ENCODE measurements around the gene RELA. TPM values are rescaled to one million over a fixed set of nuclear protein-coding genes. Genes with fewer than 3 reads are reported as not detected.

The RELA gene
- total and polyA plus RNA-seq, 2 donors (not counting 1 experiment from before 2014, with no cell fraction given): 124 to 154 TPM

DNA sequence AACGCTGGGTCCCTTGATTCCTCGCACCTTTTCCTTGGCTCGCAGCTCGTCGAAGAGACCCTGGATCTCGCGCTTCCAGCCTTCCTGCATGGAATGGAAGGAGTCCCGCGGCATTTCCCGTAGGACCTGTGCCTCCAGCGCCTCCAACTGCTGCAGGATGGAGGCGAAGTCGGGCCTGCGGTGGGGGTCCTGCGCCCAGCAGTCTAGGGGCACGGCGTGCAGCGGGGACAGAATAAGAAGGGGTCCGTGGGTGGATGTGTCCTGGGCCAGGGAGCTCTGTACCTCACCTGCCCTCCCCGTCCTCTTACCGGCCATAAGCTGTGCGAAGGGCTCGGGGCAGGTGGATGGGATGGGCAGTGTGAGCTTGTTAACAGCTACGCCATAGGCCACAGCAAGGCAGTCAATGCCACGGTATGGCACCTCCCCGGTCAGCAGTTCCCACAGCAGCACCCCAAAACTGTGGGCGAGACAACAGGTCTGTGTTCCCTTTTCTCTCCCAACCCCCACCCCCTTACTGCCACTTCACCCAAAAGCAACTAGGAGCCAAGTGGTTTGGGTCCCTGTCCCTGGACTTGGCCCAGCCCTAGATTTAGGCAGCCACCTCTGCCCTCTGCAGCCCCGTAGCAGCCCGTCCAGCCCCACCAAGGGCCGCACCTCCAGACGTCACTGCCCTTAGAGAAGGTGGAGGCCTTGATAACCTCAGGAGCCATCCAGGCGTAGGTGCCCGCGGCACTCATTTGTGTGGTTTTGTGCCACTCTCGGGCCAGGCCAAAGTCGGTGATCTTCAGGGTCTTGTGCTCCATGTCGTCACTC is 54.9 kb downstream of the RELA start:
- 97% methylated on average over 36 of the region's 37 CpGs for WGBS (ENCODE audit: insufficient coverage)
- ChIA-PET CTCF (interaction anchor here (1.2 kb wide), 1 partner anchor 14 kb away, joined by 5 read pairs; no protein-coding TSS in a partner anchor), POLR2A (interaction anchor here (0.7 kb wide), 1 partner anchor 438 kb away, joined by 3 read pairs; no protein-coding TSS in a partner anchor)
- Histone ChIP-seq H3K27ac (ENCODE audit: low read length in 2 of 2) (no peak overlapping the region), H3K4me2 (replicated peaks; ENCODE audit: low read depth, low read length, poor library complexity, severe bottlenecking) (no peak overlapping the region), H3K9ac (ENCODE audit: low read length) (no peak overlapping the region), H2AFZ (ENCODE audit: insufficient read depth, low read depth, low read length, poor library complexity, severe bottlenecking) (no peak overlapping the region), H3K79me2 (ENCODE audit: control insufficient read depth, insufficient read depth, low read length) (peaks cover 32% of the 10 kb centered on the region), H3K27me3 (replicated peaks in 1 of 4; ENCODE audit: control extremely low read depth in 1 of 4, control insufficient read depth in 3 of 4, insufficient read depth in 4 of 4, low read length in 3 of 4) (no peaks in the 10 kb centered on the region), H4K20me1 (ENCODE audit: control insufficient read depth, insufficient read depth, low read length, poor library complexity, severe bottlenecking) (peaks cover 41% of the 10 kb centered on the region), H3K9me3 (ENCODE audit: control extremely low read depth in 1 of 3, control insufficient read depth in 2 of 3, insufficient read depth in 1 of 3, low read length in 2 of 3) (peaks cover 0 to 7% (median 0%) of the 10 kb centered on the region in 3 donors), H3K36me3 (replicated peaks in 1 of 2; ENCODE audit: control extremely low read depth in 1 of 2, control insufficient read depth in 1 of 2, extremely low read depth in 1 of 2, insufficient read depth in 2 of 2, low read length in 1 of 2) (peaks cover 1 to 74% of the 10 kb centered on the region in 2 experiments), H3K4me1 (ENCODE audit: control insufficient read depth in 2 of 2, insufficient read depth in 2 of 2, low read length in 2 of 2) (peaks cover 32 to 34% of the 10 kb centered on the region in 2 donors), H3K4me3 (ENCODE audit: control extremely low read depth in 1 of 5, extremely low read depth in 1 of 5, insufficient read depth in 1 of 5, low read depth in 2 of 5, low read length in 4 of 5) (no peak overlapping the region)
- TF ChIP-seq, protein P1, sequence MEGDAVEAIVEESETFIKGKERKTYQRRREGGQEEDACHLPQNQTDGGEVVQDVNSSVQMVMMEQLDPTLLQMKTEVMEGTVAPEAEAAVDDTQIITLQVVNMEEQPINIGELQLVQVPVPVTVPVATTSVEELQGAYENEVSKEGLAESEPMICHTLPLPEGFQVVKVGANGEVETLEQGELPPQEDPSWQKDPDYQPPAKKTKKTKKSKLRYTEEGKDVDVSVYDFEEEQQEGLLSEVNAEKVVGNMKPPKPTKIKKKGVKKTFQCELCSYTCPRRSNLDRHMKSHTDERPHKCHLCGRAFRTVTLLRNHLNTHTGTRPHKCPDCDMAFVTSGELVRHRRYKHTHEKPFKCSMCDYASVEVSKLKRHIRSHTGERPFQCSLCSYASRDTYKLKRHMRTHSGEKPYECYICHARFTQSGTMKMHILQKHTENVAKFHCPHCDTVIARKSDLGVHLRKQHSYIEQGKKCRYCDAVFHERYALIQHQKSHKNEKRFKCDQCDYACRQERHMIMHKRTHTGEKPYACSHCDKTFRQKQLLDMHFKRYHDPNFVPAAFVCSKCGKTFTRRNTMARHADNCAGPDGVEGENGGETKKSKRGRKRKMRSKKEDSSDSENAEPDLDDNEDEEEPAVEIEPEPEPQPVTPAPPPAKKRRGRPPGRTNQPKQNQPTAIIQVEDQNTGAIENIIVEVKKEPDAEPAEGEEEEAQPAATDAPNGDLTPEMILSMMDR (IDR thresholded peaks at IDR 0.05): no peak
- TF ChIP-seq EZH2 (IDR thresholded peaks at IDR 0.05; ENCODE audit: borderline replicate concordance, insufficient read depth, low read depth, low read length, poor library complexity, severe bottlenecking): no peak
- Mint-ChIP-seq H3K4me1 (peaks cover 45% of the 10 kb centered on the region), H3K9me3 (ENCODE audit: insufficient read depth) (no peaks in the 10 kb centered on the region), H3K4me3 (no peak overlapping the region), H3K27me3 (no peaks in the 10 kb centered on the region), H3K27ac (no peak overlapping the region)
- intact Hi-C loops (cut with micrococcal nuclease): no loop called here
- DNase-seq: no peak
- ATAC-seq (ENCODE audit: low read depth): no peak

All from B cell (primary cell).